Psoas muscle (tissue), 8 donors: Measurements from ENCODE around the gene UBN1. TPM values are rescaled to one million over a fixed set of nuclear protein-coding genes. Genes with fewer than 3 reads are reported as not detected.

ENCODE experiments used
- ATAC-seq, 4 donors: fragments of 200-7000 bp; cut with Tn5 transposase; one replicate each; pipeline ENCODE4 v1.9.1; 2020; ENCODE audit warnings: moderate library complexity in 3 of 4, mild to moderate bottlenecking in 2 of 4
- DNase-seq, 2 donors: peaks; one replicate each; pipeline ENCODE4 v3.0.0-alpha.2; 2020
- H3K27ac ChIP-seq: fragments of 200-600 bp; one replicate; pipeline ENCODE4 v1.8.0; 2022
- H3K27me3 ChIP-seq, 3 donors: fragments of 200-600 bp in 1 of 3; one replicate each; pipeline versions ENCODE4 v1.6.1 to v1.8.0; 2013 to 2022; ENCODE audit warnings: low read length in 2 of 3, mild to moderate bottlenecking in 2 of 3, moderate library complexity in 1 of 3; ENCODE audit not compliant: insufficient read depth in 3 of 3
- H3K36me3 ChIP-seq, 2 donors: fragments of 200-600 bp in 1 of 2; one replicate each; pipeline versions ENCODE4 v1.6.1 to v1.8.0; 2013 to 2022; ENCODE audit warnings: low read depth in 1 of 2, mild to moderate bottlenecking in 1 of 2, moderate library complexity in 1 of 2; ENCODE audit not compliant: insufficient read depth in 1 of 2
- H3K4me1 ChIP-seq: fragments of 200-600 bp; one replicate; pipeline ENCODE4 v1.8.0; 2022
- H3K4me3 ChIP-seq: fragments of 200-600 bp; one replicate; pipeline ENCODE4 v1.8.0; 2022; ENCODE audit warnings: mild to moderate bottlenecking
- H3K9me3 ChIP-seq: fragments of 200-600 bp; one replicate; pipeline ENCODE4 v1.8.0; 2022
- CTCF ChIP-seq: fragments of 200-600 bp; IDR thresholded peaks from one replicate; pipeline ENCODE4 v1.8.0; 2022; ENCODE audit warnings: antibody characterized with exemption
- whole genome bisulfite sequencing, 3 donors: extraction: QIAGEN DNeasy Blood & Tissue Kit; methylation state at CpG; one replicate each; pipeline versions ENCODE4 v1.1.6 to v1.1.7; 2013; 5-methylcytosine and 5-hydroxymethylcytosine counted together
- intact Hi-C, 2 donors: fragments of 100-400 bp; cut with DNase I; formaldehyde crosslinking; loops; one replicate each; pipeline versions ENCODE4 v1.11.0 to v1.14.2; 2022
- polyA plus RNA-seq, 3 donors: library from polyadenylated mRNA; stranded (reverse); fragments of 200-250 nt; gene quantifications; one replicate each; pipeline ENCODE4 v1.2.3, GENCODE V29; 2013
- total RNA-seq, 4 donors: library from RNA; stranded (reverse); fragmentation: NEBNext Ultra II Directional in 2 of 4; extraction: Animal tissue kit (Norgen Biotek cat#: 25700) in 2 of 4; gene quantifications; one replicate each; pipeline versions ENCODE4 v1.2.1 to v1.2.4, GENCODE V29; 2021 to 2023
- donor health status: healthy with polysubstance abuse.
- donor health status: DM: no; HTN: no; CAD: no; lungs with moderate emphysema.
- donor health status: Bipolar disorder and iron deficiency.
- donor health status: healthy.
- donor health status: DM: yes; HTN: yes; CAD: no.
- donor health status: DM: no; HTN: no; CAD: no.
- donor health status: DM: no; HTN: no; CAD: no.
- donor health status: DM: yes; HTN: yes; CAD: no.

UBN1 gene
- total and polyA plus RNA-seq, 7 donors = 9.1 to 33.3 (median 25.7) TPM

DNA sequence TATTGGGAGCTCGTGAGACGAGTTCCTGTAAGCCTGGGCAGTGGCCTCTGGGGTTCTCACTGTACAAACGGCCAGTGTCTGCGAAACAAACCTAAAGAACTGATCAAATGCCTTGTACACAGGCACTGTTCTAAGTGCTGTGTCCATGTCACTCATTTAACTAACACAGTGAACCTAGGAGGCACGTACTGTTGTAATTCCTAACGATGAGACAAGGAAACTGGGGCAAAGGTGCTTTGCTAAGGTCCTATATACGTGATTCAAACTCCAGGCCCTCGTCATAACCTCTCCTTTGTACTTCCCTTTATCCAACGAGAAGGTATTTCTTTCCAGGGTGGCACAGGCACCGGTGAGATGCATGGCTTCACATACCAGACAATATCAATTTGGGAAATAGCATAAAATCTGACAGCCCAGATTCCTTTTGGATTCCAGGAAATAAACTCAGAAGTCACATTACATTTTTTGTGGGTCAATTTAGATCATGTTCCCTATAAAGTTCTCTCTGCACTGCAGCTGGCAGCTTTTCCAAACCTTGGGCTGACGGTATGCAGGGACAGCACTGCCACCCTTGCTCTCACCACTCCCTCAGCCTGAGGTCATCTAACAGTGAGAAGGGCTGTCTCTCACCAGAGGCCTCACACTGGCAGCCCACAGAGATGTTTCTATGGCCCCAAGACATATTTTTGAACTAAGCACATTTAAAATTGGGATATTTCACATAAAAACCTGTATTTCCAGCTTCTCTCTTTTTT, 18.5 kb upstream of the UBN1 start:
- peaks cover 70% of the 10 kb centered on the region for H3K4me1 ChIP-seq
- 37 to 52% (median 40%) methylated on average over 11 of the region's 11 CpGs for WGBS, 3 donors
- peaks cover 7 to 95% of the 10 kb centered on the region in 2 donors for H3K36me3 ChIP-seq
- DNase-seq (peak in 1 of 2 donors; percentile 68), ATAC-seq (peak; percentile 70 to 82 (median 81))
- H3K4me3 ChIP-seq = no peak overlapping the region
- TF ChIP-seq CTCF = no peak
- intact Hi-C loops = no loop called here
- H3K27ac ChIP-seq = peak overlapping the region; percentile 83
- no peaks in the 10 kb centered on the region for H3K27me3 ChIP-seq
- no peaks in the 10 kb centered on the region for H3K9me3 ChIP-seq

DNA sequence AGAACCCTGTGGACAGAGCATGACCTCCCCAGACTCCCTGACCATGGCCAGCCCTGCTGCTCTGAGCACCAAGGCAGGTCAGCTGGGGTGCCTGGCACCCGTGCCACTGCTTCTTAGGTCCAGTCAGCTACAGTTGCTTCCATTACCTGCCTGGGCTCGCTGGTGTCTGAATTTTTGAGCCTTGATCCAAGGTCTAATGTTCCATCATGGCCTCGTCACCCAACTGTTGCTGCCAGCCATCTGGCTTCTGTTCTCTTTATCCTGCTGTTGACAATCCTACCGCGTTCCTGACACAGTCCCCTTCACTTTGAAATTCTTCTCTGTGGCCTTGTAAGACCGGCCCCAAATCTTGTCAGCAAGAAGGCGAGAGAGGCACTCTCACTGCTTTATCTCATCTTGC, 16.9 kb upstream of the UBN1 start:
- 28 to 44% (median 40%) methylated on average over 7 of the region's 7 CpGs for WGBS, 3 donors
- ATAC-seq = peak; percentile 82 to 90 (median 83)
- DNase-seq = peak; percentile 60 to 84
- Histone ChIP-seq H3K4me3 (peak overlapping the region; percentile 20), H3K27ac (peak overlapping the region; percentile 83), H3K9me3 (no peaks in the 10 kb centered on the region), H3K4me1 (peaks cover 66% of the 10 kb centered on the region), H3K27me3 (no peaks in the 10 kb centered on the region), H3K36me3 (peaks cover 7 to 94% of the 10 kb centered on the region in 2 donors)
- no peak for TF ChIP-seq CTCF
- intact Hi-C loops = no loop called here

GRCh38 chr16:4831616-4832015, 15.7 kb upstream of the UBN1 start:
- Histone ChIP-seq H3K4me1 (peaks cover 60% of the 10 kb centered on the region), H3K27me3 (no peaks in the 10 kb centered on the region), H3K27ac (peak overlapping the region; percentile 83), H3K9me3 (no peaks in the 10 kb centered on the region), H3K4me3 (no peak overlapping the region), H3K36me3 (peaks cover 7 to 94% of the 10 kb centered on the region in 2 donors)
- 96 to 100% (median 97%) methylated on average over 8 of the region's 8 CpGs for WGBS, 3 donors
- no peak for ATAC-seq
- DNase-seq = no peak
- intact Hi-C loops = no loop called here
- TF ChIP-seq CTCF = no peak

- TF ChIP-seq CTCF = no peak
- no peak overlapping the region for H3K4me3 ChIP-seq
- peaks cover 55% of the 10 kb centered on the region for H3K4me1 ChIP-seq
- WGBS, 3 donors = 67 to 72% (median 70%) methylated on average over 6 of the region's 6 CpGs
- intact Hi-C loops = no loop called here
- DNase-seq (no peak), ATAC-seq (no peak)
- H3K27ac ChIP-seq = peak overlapping the region; percentile 17
- no peaks in the 10 kb centered on the region for H3K9me3 ChIP-seq
- H3K27me3 ChIP-seq = no peaks in the 10 kb centered on the region
- H3K36me3 ChIP-seq = peaks cover 7 to 94% of the 10 kb centered on the region in 2 donors
These were observed 14.5 kb upstream of the UBN1 start for GRCh38 chr16:4832698-4833343.
